ENCODE measurements around the gene MED20.

DNA sequence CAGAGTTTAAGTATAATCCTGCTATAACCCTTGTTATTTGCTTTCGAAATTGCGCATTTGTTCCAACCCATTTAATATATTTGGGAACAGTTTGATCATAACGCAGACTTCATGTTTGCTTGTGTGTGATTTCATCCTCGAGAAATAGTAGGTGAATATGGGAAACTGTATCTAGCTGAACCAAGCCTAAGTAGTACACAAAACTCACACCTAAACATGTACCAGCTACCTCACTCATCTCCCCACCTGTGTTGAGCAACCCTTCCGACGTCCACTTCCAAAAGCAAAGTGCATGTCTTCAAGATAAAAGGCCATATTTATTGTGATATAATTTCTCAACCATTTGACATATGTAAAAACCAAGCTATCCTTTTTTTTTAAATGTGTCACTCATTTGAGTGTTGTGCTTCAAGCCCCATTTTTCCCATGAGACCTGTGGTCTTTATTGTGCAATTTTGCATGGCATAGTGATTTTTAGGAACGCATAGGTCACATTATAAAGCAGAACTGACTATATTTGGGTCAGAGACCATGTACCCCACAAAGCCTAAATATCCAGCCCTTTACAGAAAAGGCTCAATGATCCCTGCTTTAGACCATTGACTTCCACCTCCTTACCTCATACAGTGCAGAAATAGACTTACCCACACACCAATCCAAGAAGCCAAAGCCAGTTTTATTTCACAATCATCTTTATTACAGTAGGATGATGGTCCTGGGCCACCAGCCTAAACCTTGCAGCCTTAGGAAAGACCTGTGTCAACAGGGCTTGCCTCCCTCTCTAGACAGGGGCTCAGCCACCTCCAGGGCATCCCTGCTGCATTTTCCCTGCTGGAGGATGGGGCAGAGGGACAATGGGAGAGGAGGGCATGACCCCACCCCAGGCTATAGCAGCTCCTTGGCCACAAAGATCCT is 13.6 kb upstream of the MED20 start:
- no peak for TF ChIP-seq CTCF (IDR thresholded peaks at IDR 0.05; ENCODE audit: borderline replicate concordance, extremely low read depth, low read length, poor library complexity, severe bottlenecking)
- no peak for TF ChIP-seq EZH2 (IDR thresholded peaks at IDR 0.05; ENCODE audit: borderline replicate concordance, low read depth, low read length, severe bottlenecking)
